Measurements from ENCODE around the gene TRIM50.
"Not testable (repeated sequence)": the region's sequence is repeated elsewhere in the genome, so short reads cannot be mapped to it uniquely, and the experiment has no call there.

TRIM50 gene

DNA sequence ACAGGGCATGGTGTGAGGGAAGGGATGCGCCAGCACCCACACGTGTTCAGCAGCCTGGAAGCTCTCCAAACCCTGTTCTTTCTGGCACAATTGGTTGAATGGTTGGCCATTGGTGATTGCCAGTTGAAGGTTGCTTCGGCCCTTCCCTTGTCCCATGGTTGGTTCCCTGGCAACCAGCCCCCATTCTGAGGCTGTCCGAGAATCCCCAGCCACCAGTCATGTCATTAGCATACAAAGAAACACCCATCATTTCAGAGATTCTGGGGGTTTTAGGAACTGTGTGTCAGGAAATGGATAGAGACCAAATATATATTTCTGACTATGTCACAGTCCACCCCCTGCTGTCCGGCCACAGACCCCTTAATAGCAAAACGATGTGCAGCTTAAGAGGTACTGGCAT, 21.9 kb upstream of the TRIM50 start:
- no peak for DNase-seq

- DNase-seq: no peak
Measured at GRCh38 chr7:73345951-73346350, 18.1 kb upstream of the TRIM50 start.

- DNase-seq: no peak
Measured at GRCh38 chr7:73345538-73345937, 17.7 kb upstream of the TRIM50 start.

GRCh38 chr7:73343671-73344380, 15.9 kb upstream of the TRIM50 start:
- DNase-seq: no peak

- DNase-seq: no peak
Measured at GRCh38 chr7:73342645-73343044, 14.8 kb upstream of the TRIM50 start.

GRCh38 chr7:73341877-73342276, 14.0 kb upstream of the TRIM50 start:
- DNase-seq: no peak

GRCh38 chr7:73340514-73340913, 12.6 kb upstream of the TRIM50 start:
- no peak for DNase-seq

- DNase-seq: no peak
Measured at GRCh38 chr7:73338321-73338720, 10.4 kb upstream of the TRIM50 start.

DNA sequence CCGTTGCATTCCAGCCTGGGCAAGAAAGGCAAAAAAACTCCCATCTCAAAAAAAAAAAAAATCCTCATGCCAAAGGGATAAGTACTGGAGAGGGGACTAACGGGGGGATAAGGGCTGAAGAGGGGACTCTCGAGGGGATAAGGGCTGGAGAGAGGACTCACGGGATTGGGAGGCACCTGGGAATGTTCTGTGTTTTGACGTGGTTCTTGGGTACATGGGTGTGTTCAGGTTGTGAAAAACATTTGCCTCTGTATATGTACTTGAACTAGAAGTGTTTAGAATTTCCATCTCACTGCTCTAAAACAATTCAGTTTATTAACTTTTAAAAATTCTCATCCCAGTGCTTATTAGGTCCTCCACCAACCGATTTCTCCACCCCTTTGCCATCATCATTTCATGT, 4.6 kb upstream of the TRIM50 start:
- no peak for DNase-seq

- DNase-seq: no peak
Measured at GRCh38 chr7:73330772-73331171, 2.9 kb upstream of the TRIM50 start.

- DNase-seq: no peak
Measured at GRCh38 chr7:73329861-73330581, 2.1 kb upstream of the TRIM50 start.

GRCh38 chr7:73328696-73329095, 814 bp upstream of the TRIM50 start:
- DNase-seq: no peak

- DNase-seq: not testable (repeated sequence)
Measured at GRCh38 chr7:73327449-73327848, 433 bp downstream of the TRIM50 start.

- not testable (repeated sequence) for DNase-seq
Measured at GRCh38 chr7:73325424-73325823, 2.5 kb downstream of the TRIM50 start.

- DNase-seq: peak; percentile 56
Measured at GRCh38 chr7:73324081-73324845, 3.6 kb downstream of the TRIM50 start.

GRCh38 chr7:73323434-73324080, 4.3 kb downstream of the TRIM50 start:
- not testable (repeated sequence) for DNase-seq

- DNase-seq: not testable (repeated sequence)
Measured at GRCh38 chr7:73320009-73320408, 7.9 kb downstream of the TRIM50 start.

DNA sequence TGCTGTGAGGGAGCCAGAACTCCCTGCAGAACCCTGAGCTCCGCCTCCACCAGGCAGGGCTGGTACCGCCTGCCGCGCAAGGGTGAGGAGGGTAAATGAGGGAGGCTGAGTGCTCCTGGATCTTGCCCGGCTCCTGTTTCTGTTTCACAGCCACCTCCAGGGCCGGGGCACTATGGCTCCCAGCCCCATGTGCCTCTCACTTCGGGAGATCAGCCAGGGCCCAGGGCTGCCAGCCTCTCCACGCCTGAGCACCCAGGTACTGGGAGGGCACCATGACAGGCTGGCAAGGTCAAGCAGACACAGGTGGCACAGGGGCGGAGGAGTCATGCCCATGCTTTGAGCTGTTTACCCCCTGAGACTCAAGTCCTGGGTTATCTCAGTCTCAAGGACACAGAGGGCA, 8.3 kb downstream of the TRIM50 start:
- not testable (repeated sequence) for DNase-seq

GRCh38 chr7:73318656-73319204, 9.2 kb downstream of the TRIM50 start:
- DNase-seq: not testable (repeated sequence)

DNA sequence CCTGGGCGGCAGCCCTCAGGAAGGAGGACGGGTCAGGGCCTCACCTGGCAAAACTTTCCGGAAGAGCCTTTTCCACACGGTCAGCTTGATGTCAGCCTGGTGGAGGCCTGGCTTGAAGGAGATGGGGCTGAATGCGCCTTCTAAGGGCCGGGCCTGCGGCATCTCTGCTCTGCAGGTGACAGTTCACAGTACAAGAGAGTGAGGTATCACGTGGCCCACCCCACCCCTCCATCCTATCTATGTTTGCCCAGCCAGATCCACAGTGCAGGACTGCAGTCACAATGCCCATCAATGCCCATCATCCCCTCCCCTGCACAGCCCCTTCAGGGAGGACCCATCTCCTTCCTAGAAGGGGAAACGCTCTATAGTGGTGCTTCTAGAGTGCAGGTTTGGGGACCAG, 11.4 kb downstream of the TRIM50 start:
- DNase-seq: no peak

DNA sequence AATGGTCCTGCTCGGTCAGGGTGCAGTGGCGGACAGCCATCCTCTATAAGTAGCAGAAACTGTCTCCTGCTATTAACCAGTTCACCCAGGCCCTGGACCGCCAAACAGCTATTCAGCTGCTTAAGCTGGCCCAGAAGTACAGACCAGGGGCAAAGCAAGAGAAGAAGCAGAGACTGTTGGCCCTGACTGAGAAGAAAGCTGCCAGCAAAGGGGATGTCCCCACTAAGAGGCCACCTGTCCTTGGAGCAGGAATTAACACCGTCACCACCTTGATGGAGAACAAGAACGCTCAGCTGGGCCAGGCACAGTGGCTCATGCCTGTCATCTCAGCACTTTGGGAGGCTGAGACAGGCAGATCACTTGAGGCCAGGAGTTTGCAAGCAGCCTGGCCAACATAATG, 13.6 kb downstream of the TRIM50 start:
- DNase-seq: no peak

GRCh38 chr7:73313521-73313906, 14.4 kb downstream of the TRIM50 start:
- DNase-seq: no peak

Data from activated CD8-positive, alpha-beta memory T cell treated with anti-CD3 and anti-CD28 coated beads, Interleukin-2, amount 50 U/mL, for 4 hours (primary cell).